GM10266 (cell line): Measurements from ENCODE around the gene CALM1.

ENCODE experiments used
- DNase-seq: peaks from one replicate; pipeline ENCODE4 v3.0.0; 2012; ENCODE audit errors: extremely low spot score
- TF ChIP-seq, protein P1 (sequence below): IDR thresholded peaks from 2 replicates; pipeline ENCODE4 v1.5.1; 2012; ENCODE audit warnings: mild to moderate bottlenecking, low read depth; ENCODE audit not compliant: control insufficient read depth, insufficient read depth; ENCODE audit errors: missing control alignments

Gene CALM1

DNA sequence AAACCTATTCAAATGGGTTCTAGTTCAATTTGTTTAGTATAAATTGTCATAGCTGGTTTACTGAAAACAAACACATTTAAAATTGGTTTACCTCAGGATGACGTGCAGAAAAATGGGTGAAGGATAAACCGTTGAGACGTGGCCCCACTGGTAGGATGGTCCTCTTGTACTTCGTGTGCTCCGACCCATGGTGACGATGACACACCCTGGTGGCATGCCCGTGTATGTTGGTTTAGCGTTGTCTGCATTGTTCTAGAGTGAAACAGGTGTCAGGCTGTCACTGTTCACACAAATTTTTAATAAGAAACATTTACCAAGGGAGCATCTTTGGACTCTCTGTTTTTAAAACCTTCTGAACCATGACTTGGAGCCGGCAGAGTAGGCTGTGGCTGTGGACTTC is 8.3 kb downstream of the CALM1 start:
- TF ChIP-seq, protein P1, sequence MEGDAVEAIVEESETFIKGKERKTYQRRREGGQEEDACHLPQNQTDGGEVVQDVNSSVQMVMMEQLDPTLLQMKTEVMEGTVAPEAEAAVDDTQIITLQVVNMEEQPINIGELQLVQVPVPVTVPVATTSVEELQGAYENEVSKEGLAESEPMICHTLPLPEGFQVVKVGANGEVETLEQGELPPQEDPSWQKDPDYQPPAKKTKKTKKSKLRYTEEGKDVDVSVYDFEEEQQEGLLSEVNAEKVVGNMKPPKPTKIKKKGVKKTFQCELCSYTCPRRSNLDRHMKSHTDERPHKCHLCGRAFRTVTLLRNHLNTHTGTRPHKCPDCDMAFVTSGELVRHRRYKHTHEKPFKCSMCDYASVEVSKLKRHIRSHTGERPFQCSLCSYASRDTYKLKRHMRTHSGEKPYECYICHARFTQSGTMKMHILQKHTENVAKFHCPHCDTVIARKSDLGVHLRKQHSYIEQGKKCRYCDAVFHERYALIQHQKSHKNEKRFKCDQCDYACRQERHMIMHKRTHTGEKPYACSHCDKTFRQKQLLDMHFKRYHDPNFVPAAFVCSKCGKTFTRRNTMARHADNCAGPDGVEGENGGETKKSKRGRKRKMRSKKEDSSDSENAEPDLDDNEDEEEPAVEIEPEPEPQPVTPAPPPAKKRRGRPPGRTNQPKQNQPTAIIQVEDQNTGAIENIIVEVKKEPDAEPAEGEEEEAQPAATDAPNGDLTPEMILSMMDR: no peak
- DNase-seq: no peak

DNA sequence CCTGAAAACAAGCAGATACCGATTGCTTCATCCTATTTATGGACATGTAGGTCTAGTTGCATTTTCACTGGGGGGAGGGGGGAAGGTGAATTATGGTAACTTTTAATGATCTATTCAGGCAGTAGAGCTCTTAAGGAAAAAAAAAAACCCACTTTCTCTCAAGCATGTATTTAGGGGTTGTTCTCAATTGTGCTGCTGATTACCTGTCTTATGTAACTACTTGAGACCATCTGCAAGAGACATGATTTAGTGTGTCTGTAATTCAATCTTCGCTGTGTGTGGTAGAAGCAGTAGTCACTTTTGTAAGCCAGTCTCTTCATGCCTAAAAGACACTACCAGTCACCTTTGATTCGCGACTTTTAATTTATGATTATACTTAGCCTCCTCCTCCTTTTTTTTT is 8.9 kb downstream of the CALM1 start:
- TF ChIP-seq, protein P1: no peak
- no peak for DNase-seq

DNA sequence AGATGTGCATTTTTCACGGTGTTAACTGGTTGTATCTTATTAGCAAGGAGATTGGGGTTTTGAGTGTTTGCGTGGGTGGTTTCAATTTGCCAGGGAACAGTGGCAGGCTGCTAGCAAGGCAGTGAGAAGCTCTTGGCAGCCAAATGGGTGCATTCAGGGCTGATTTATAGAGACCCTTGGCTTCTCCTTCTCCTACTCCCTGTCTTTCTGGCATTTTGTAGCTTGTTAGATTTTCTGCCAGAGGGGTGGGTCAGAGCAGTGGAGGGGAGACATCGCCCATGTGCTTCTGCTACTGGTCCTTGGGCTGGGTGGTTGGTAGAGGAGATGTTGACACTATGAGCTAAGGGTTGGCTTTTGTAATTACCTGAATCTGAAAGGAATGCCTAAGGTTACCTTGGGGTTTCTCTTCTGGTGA is 9.6 kb downstream of the CALM1 start:
- no peak for DNase-seq
- TF ChIP-seq, protein P1: no peak

DNA sequence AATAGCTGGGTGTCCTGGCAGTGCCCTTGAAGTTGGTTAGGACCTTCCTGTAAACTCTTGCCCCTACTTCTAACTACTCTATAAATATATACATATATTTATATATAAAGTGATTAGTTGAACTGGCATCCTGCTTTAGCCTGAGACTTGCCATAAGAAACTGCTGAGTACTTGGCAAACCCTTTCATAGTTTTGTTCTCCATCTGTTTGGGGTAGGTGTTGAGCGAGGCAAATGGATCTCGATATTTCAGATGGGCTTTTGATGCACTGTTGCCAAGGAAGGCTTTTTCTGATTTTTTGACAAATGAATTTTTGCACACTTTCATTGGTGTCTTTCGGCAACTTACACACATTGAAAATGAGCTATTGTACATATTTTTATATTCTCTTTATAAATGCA is 10.4 kb downstream of the CALM1 start:
- DNase-seq: no peak
- TF ChIP-seq, protein P1: no peak

DNA sequence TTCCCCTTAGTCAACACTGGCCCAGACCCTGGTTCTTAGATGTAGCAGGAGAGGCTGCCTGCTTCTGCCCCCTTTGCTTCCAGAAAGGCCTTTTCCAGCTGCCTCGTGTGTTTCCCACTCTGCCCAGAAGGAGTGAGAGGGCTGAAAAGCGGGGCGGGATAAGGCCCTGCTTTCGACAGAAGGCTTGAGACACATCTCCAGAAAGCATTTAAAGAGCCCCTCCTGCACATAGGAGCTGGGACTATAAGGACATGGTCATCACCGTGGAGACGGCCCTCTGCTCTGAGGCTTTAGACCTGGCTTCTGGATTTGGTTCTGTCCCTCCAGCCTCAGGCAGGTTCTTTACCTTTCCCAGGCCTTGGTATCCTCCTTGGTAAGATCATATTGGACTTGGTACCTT is 11.9 kb downstream of the CALM1 start:
- DNase-seq: no peak

DNA sequence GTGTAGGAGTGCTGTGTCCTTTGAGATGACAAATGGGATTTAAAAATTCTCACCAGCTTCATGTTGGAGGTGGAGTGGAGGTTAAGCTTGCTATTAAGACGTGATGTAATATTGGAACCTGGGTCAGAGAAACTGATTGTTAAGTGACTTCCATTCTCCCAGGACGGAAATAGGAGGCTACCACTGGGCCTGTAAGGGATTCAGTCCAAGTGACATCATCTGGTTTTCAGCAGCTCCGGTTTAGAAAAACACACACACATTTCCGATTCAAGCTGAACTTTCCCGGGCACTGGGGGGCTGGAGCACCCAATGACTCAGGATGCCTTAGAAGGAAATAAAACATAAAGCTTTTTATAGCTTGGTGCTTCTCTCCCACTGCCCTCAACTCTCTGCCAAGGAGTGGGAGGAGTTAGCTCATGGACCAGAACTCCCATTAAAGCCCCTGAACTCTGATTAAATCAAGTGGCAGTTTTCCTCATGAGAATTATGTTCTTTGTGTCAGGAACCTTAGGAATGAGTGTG is 12.4 kb downstream of the CALM1 start:
- no peak for DNase-seq
- TF ChIP-seq, protein P1: no peak

More for the DNA sequence above, 11.9 kb downstream of the CALM1 start:
- TF ChIP-seq, protein P1: no peak

DNA sequence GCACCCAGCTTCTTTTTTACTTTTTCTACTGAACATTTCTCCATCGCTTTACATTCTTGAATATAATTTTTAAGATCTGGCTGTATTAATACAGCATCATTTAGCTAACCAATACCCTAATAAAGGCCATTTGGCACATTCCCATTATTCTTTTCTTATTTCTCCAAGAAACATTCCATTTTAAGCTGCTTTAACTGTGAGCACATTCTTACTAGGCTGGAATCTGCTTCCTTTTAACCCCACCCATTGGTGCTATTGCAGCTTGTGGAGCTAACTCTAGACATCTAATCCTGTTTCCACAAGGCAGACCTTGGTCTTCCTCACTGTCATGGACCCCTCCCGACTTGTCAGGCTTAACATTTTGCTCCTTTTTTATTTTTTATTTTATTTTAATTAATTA is 15.2 kb downstream of the CALM1 start:
- no peak for DNase-seq
- TF ChIP-seq, protein P1: no peak
